Testis (tissue), 2 donors: ENCODE measurements around the gene F11.
"Not testable (repeated sequence)": the region's sequence is repeated elsewhere in the genome, so short reads cannot be mapped to it uniquely, and the experiment has no call there.

Source experiments
- POLR2A ChIP-seq: fragments of 450-650 bp; IDR thresholded peaks from one replicate; pipeline ENCODE4 v1.6.1; 2017; ENCODE audit warnings: antibody characterized with exemption, mild to moderate bottlenecking, moderate library complexity
- TF ChIP-seq, protein P1 (sequence below), 3 experiments: fragments of 450-650 bp in 2 of 3; fragments of 200-600 bp in 1 of 3; sonication (generic) in 1 of 3; IDR thresholded peaks; one replicate each; pipeline ENCODE4 v1.5.1; 2016 to 2019; ENCODE audit warnings: antibody characterized with exemption in 3 of 3, mild to moderate bottlenecking in 2 of 3, moderate library complexity in 1 of 3

GRCh38 chr4:186242031-186242430 is 24.0 kb upstream of the F11 start:
- TF ChIP-seq, protein P1, sequence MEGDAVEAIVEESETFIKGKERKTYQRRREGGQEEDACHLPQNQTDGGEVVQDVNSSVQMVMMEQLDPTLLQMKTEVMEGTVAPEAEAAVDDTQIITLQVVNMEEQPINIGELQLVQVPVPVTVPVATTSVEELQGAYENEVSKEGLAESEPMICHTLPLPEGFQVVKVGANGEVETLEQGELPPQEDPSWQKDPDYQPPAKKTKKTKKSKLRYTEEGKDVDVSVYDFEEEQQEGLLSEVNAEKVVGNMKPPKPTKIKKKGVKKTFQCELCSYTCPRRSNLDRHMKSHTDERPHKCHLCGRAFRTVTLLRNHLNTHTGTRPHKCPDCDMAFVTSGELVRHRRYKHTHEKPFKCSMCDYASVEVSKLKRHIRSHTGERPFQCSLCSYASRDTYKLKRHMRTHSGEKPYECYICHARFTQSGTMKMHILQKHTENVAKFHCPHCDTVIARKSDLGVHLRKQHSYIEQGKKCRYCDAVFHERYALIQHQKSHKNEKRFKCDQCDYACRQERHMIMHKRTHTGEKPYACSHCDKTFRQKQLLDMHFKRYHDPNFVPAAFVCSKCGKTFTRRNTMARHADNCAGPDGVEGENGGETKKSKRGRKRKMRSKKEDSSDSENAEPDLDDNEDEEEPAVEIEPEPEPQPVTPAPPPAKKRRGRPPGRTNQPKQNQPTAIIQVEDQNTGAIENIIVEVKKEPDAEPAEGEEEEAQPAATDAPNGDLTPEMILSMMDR (IDR thresholded peaks at IDR 0.05), result not testable (repeated sequence)
- TF ChIP-seq POLR2A, result not testable (repeated sequence)
